Pancreas (tissue), 10 donors: ENCODE measurements around the gene ADAMTS14. TPM values are rescaled to one million over a fixed set of nuclear protein-coding genes. Genes with fewer than 3 reads are reported as not detected.

Source experiments
- ATAC-seq, 4 donors: fragments of 200-7000 bp; cut with Tn5 transposase; one replicate each; pipeline versions ENCODE4 v1.8.0 to v1.9.1; 2020; ENCODE audit warnings: mild to moderate bottlenecking in 4 of 4, moderate library complexity in 4 of 4
- DNase-seq, 6 donors: peaks; one replicate each; pipeline ENCODE4 v3.0.0-alpha.2; 2020
- FAIRE-seq: peaks from 2 replicates; lab custom pipeline; 2012; peaks lifted over from hg19 to GRCh38; lab: Jason Lieb, UNC
- H3K27ac ChIP-seq, 4 donors: fragments of 200-600 bp; sonication (generic); 1 replicate in 3 of 4; 2 replicates in 1 of 4; pipeline versions ENCODE4 v1.5.0 to v1.8.0; 2020
- H3K27me3 ChIP-seq, 4 donors: fragments of 200-600 bp; one replicate each; pipeline ENCODE4 v1.8.0; 2021
- H3K36me3 ChIP-seq, 3 donors: fragments of 200-600 bp; sonication (generic) in 1 of 3; one replicate each; pipeline versions ENCODE4 v1.5.0 to v1.8.0; 2020 to 2021
- H3K4me1 ChIP-seq, 3 donors: fragments of 200-600 bp; one replicate each; pipeline ENCODE4 v1.8.0; 2021
- H3K4me3 ChIP-seq, 4 donors: fragments of 200-600 bp; sonication (generic) in 2 of 4; one replicate each; pipeline versions ENCODE4 v1.5.0 to v1.8.0; 2020 to 2021
- H3K9me3 ChIP-seq, 4 donors: fragments of 200-600 bp; one replicate each; pipeline ENCODE4 v1.8.0; 2021
- WGBS, 2 donors: extraction: QIAGEN DNeasy Blood & Tissue Kit; methylation state at CpG; one replicate each; pipeline ENCODE4 v1.1.7; 2013; 5-methylcytosine and 5-hydroxymethylcytosine counted together
- intact Hi-C, 3 donors: fragments of 100-400 bp; cut with DNase I; formaldehyde crosslinking; loops; one replicate each; pipeline versions ENCODE4 v1.11.1 to v1.14.2; 2022
- polyA plus RNA-seq, 2 donors: library from polyadenylated mRNA; stranded (reverse); fragments of 200-250 nt; gene quantifications; one replicate each; pipeline ENCODE4 v1.2.3, GENCODE V29; 2013
- total RNA-seq, 6 donors: library from RNA; stranded (reverse); fragmentation: NEBNext Ultra II Directional in 4 of 6; extraction: Animal tissue kit (Norgen Biotek cat#: 25700) in 4 of 6; gene quantifications; one replicate each; pipeline versions ENCODE4 v1.2.1 to v1.2.4, GENCODE V29; 2021 to 2023
- TF ChIP-seq, protein P1 (sequence below), 4 donors: fragments of 200-600 bp; sonication (generic) in 3 of 4; IDR thresholded peaks; one replicate each; pipeline versions ENCODE4 v1.5.0 to v1.8.0; 2021; ENCODE audit warnings: antibody characterized with exemption in 4 of 4
- donor health status: healthy with polysubstance abuse.
- donor health status: DM: no; HTN: no; CAD: no; lungs with moderate emphysema.
- donor health status: DM: no; HTN: no; CAD: no.
- donor health status: control.
- donor health status: control.
- donor health status: Bipolar disorder and iron deficiency.
- donor health status: DM: yes; HTN: yes; CAD: no.
- donor health status: DM: no; HTN: no; CAD: no.
- donor health status: DM: no; HTN: no; CAD: no.
- donor health status: DM: yes; HTN: yes; CAD: no.

ADAMTS14 gene
- total and polyA plus RNA-seq, 8 donors, result 0.06 to 2.2 (median 0.23) TPM; not detected in 2

DNA sequence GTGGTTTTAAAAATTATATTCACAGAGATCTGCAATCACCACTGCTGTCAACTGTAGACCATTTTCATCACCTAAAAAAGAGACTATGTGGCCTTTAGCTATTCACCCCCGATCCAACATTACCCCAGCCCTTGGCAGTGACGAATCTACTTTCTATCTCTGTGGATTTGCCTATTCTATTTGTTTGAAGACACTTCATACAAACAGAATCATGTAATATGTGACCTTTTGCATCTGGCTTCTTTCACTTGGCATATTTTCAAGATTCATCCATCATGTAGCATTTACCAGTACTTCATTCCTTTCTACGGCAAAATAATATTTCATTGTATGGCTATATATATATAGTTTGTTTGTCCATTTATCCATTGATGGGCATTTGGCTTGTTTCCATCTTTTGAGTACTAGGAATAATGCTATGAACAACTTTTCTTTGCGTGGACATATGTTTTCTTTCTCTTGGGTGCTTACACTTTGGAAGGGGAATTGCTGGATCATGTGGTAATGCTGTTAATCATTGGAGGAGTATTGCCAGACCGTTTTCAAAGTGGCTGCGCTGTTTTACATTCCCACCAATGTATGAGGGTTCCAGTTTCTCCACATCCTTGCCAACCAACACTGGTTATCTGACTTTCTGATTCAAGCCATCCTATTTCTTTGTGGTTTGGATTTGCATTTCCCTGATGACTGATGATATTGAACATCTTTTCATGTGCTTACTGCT lies 22.3 kb downstream of the ADAMTS14 start:
- peak in 2 of 4 donors; percentile 49 to 58 for ATAC-seq
- Histone ChIP-seq H3K36me3 (no peaks in the 10 kb centered on the region), H3K9me3 (no peaks in the 10 kb centered on the region), H3K4me3 (no peak overlapping the region), H3K27me3 (no peaks in the 10 kb centered on the region), H3K27ac (no peak overlapping the region), H3K4me1 (no peaks in the 10 kb centered on the region)
- TF ChIP-seq, protein P1, sequence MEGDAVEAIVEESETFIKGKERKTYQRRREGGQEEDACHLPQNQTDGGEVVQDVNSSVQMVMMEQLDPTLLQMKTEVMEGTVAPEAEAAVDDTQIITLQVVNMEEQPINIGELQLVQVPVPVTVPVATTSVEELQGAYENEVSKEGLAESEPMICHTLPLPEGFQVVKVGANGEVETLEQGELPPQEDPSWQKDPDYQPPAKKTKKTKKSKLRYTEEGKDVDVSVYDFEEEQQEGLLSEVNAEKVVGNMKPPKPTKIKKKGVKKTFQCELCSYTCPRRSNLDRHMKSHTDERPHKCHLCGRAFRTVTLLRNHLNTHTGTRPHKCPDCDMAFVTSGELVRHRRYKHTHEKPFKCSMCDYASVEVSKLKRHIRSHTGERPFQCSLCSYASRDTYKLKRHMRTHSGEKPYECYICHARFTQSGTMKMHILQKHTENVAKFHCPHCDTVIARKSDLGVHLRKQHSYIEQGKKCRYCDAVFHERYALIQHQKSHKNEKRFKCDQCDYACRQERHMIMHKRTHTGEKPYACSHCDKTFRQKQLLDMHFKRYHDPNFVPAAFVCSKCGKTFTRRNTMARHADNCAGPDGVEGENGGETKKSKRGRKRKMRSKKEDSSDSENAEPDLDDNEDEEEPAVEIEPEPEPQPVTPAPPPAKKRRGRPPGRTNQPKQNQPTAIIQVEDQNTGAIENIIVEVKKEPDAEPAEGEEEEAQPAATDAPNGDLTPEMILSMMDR (IDR thresholded peaks at IDR 0.05), result no peak
- FAIRE-seq, result no peak
- no peak for DNase-seq
- 46 to 57% methylated on average over 6 of the region's 6 CpGs for WGBS, 2 donors
- intact Hi-C loops, result no loop called here

DNA sequence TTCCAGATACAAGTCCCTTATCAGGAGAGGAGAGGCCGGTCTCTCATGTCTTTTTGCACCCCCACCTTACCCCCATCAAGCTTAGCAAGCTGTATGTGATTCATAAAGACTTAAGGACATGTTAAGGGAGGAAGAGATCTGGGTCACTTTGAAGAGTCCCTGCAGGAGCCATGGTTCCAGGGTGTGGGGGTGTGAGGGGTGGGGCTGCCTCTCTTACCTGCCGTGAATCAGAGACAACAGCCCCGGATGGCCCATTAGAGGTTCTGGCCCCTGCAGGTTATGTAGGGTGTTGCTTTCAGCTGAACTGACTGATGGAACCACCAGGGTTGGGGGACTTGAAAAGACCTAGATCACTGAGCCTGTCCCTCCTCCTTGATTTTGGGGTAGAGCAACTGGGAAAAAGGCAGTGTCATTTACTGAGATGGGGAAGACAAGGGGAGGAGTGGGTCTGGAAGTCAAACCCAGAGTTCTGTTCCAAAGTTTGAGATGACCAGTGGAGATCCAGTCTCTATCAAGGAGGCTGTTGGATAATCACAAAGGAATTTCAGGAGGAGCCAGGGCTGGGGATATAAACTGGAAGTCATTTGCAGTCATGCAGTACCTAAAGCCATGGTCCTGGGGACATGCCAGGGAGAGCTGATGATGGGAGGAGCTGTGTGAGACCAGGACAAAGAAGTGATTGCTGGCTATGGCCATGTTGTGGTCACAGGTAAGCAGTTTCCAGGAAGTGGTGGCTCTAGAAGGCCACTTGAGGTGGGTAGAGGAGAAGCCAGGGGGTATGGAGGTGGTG lies 23.1 kb downstream of the ADAMTS14 start:
- no peaks in the 10 kb centered on the region for H3K27me3 ChIP-seq
- no peaks in the 10 kb centered on the region for H3K4me1 ChIP-seq
- H3K9me3 ChIP-seq, result no peaks in the 10 kb centered on the region
- no peak overlapping the region for H3K4me3 ChIP-seq
- FAIRE-seq (no peak), DNase-seq (no peak), ATAC-seq (peak in 1 of 4 donors; percentile 12)
- TF ChIP-seq, protein P1 (IDR thresholded peaks at IDR 0.05), result no peak
- H3K27ac ChIP-seq, result no peak overlapping the region
- intact Hi-C loops, result no loop called here
- no peaks in the 10 kb centered on the region for H3K36me3 ChIP-seq
- 48 to 56% methylated on average over 3 of the region's 3 CpGs for WGBS, 2 donors

DNA sequence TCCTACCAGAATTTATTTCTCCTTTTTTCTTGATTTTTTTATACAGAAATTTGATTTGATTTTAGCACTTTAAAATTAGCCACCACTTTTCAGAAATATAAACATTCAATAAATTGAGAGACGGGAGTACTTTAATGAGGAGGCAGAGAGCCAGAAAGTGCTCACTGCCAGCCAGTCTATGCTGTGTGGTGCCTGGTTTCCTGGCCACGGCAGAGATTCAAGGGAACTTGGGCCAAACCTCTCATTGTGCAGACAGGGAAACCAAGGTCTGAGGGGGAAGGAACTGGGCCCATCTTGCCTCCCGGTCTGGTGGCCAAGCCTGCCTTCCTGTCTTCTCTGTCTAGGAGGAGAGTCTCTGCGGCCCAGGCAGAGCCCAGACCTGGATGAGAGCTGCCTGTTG lies 25.9 kb downstream of the ADAMTS14 start:
- intact Hi-C loops, result no loop called here
- Histone ChIP-seq H3K9me3 (no peaks in the 10 kb centered on the region), H3K4me1 (no peaks in the 10 kb centered on the region), H3K27me3 (no peaks in the 10 kb centered on the region), H3K36me3 (no peaks in the 10 kb centered on the region), H3K4me3 (no peak overlapping the region), H3K27ac (no peak overlapping the region)
- WGBS, 2 donors, result 58 to 60% methylated on average over 4 of the region's 4 CpGs
- no peak for ATAC-seq
- DNase-seq, result no peak
- FAIRE-seq, result no peak
- TF ChIP-seq, protein P1 (IDR thresholded peaks at IDR 0.05), result no peak

DNA sequence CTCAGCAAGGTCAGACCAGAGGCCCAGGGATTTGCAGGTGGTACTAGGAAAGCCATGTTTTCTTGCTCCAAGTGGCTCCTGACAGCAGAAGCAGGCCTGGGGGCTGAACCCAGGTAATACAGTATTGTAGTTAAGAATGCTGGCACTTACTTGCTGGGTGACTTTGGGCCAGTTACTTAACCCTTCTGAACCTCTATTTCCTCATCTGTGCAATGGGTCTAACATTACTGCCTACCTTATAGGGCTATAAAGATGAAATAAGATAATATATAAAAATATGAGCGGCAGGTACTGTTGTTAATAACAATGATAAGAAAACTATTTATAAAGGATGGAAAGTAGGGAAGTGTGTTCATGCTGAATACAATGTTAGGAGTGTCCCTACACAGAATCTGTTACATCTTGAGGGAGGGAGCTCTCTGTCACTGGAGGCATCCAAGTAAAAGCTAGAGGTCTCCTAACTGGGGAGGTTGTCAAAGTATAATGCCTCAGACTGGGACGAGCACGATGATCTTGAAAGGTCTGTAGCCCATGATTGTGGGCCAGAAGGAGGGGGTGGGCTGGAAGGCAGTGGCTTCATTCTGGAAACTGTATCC lies 26.9 kb downstream of the ADAMTS14 start:
- H3K27me3 ChIP-seq, result no peaks in the 10 kb centered on the region
- intact Hi-C loops, result no loop called here
- no peaks in the 10 kb centered on the region for H3K9me3 ChIP-seq
- WGBS, 2 donors, result 90 to 97% methylated on average over 3 of the region's 3 CpGs
- H3K4me3 ChIP-seq, result no peak overlapping the region
- no peaks in the 10 kb centered on the region for H3K4me1 ChIP-seq
- H3K27ac ChIP-seq, result no peak overlapping the region
- DNase-seq (no peak), FAIRE-seq (no peak), ATAC-seq (no peak)
- H3K36me3 ChIP-seq, result no peaks in the 10 kb centered on the region
- TF ChIP-seq, protein P1 (IDR thresholded peaks at IDR 0.05), result no peak
